ENCODE results near the gene SLC38A1.

The SLC38A1 gene

GRCh38 chr12:46224386-46224785, 44.5 kb downstream of the SLC38A1 start:
- TF ChIP-seq TEAD4 (IDR thresholded peaks at IDR 0.05): no peak
- no peak for TF ChIP-seq YY1 (IDR thresholded peaks at IDR 0.05; ENCODE audit: low read depth)
- no peak for TF ChIP-seq EGR1 (IDR thresholded peaks at IDR 0.05)
- TF ChIP-seq ZBTB7A (IDR thresholded peaks at IDR 0.05; ENCODE audit: low read depth): no peak
- no peak for TF ChIP-seq NFIC (IDR thresholded peaks at IDR 0.05)
- TF ChIP-seq TCF12 (IDR thresholded peaks at IDR 0.05; ENCODE audit: low read depth): no peak
- TF ChIP-seq, protein P1, sequence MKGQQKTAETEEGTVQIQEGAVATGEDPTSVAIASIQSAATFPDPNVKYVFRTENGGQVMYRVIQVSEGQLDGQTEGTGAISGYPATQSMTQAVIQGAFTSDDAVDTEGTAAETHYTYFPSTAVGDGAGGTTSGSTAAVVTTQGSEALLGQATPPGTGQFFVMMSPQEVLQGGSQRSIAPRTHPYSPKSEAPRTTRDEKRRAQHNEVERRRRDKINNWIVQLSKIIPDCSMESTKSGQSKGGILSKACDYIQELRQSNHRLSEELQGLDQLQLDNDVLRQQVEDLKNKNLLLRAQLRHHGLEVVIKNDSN (IDR thresholded peaks at IDR 0.05): no peak
- no peak for TF ChIP-seq EP300 (IDR thresholded peaks at IDR 0.05; ENCODE audit: borderline replicate concordance)
- no peak for TF ChIP-seq MAX (IDR thresholded peaks at IDR 0.05)
- no peak for TF ChIP-seq REST (IDR thresholded peaks at IDR 0.05; ENCODE audit: low read depth)

GRCh38 chr12:46223047-46223446, 45.8 kb downstream of the SLC38A1 start:
- TF ChIP-seq YY1 (IDR thresholded peaks at IDR 0.05; ENCODE audit: low read depth) (no peak), TAF1 (IDR thresholded peaks at IDR 0.05; ENCODE audit: low read depth) (no peak), CREB1 (IDR thresholded peaks at IDR 0.05; ENCODE audit: low read depth) (no peak), TEAD4 (IDR thresholded peaks at IDR 0.05) (no peak), TCF12 (IDR thresholded peaks at IDR 0.05; ENCODE audit: low read depth) (no peak)

- no peak for TF ChIP-seq REST (IDR thresholded peaks at IDR 0.05; ENCODE audit: low read depth)
Observed at GRCh38 chr12:46222636-46223035, 46.2 kb downstream of the SLC38A1 start.

DNA sequence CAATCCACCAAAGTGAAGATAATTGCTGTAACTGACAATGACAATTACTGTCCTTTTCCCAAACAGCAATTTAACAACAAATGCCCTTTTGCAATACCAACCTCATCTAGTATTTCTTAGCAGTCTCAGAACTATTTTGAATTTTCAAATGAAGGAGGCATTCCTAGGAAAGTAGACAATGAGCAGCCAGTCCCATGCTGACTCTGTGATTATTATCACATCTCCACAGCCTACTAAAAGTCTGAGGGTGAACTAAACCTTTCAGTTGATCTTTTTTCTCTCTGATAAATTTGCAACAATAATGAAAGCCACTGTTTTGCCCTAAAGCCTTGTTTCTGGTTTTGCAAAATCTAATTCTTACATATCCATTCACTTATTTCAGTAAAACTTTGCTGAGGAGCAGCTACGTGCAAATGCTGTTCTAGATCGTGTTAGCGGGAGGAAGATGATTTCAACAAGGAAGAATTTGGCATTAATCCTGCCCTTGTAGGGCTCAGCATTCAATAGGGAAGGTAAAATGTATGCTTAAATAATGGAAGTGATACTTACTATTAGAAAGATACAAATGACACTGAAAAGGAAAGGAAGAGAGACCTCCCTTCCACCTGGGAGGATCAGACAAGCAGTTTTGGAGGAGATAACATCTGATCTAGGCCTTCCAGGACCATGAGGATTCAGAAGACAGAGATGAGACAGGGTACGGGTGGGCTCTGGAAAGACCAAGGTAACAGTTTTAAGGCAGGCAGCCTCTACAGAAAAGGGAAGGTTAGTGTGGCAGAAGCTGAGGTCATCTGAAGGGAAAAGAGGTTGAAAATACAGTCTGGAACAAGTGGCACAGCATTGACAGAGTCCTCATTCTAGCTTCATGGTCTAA, 47.4 kb downstream of the SLC38A1 start:
- no peak for TF ChIP-seq TCF12 (IDR thresholded peaks at IDR 0.05; ENCODE audit: low read depth)
- peak; percentile 44 for TF ChIP-seq NFIC (IDR thresholded peaks at IDR 0.05)
- TF ChIP-seq TEAD4 (IDR thresholded peaks at IDR 0.05): peak; percentile 46; the same call in 1 of the 2 replicates
- no peak for TF ChIP-seq TAF1 (IDR thresholded peaks at IDR 0.05; ENCODE audit: low read depth)

DNA sequence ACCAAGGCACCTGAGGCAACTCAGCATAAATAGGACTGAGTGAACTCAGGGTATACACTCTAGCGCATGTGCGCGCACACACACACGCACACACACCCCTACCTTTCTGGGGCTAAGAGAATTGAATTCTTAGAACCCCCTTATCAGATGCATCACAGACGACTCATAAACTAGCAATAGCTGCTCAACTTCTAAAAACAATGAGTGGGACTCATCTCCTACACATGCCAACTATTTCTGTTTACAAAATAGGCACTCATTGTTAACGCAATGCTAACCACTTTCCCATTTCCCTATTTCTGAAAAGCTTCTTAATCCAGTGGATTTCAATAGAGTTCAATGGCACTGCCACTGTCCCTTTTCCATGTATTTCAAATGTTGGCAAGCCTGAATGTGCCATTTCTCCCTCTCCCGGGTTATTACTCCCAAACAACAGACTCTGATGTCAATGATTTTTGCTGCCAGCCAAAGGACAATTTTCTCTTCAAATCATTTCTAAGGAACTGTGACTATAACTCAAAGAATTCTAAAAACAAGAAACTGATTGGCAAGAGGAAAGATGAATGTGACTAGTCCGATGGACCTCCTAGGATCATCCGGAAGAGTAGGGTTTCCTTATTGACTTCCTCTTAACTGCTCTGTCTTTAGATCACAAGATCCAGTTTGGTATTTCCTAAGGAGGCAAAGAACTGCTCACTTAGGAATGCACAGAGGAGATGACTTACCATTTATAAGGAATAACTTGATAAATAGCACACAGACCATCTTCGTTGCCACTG, 48.8 kb downstream of the SLC38A1 start:
- no peak for TF ChIP-seq ZBTB7A (IDR thresholded peaks at IDR 0.05; ENCODE audit: low read depth)
- TF ChIP-seq TEAD4 (IDR thresholded peaks at IDR 0.05): peak; percentile 56; the same call in 1 of the 2 replicates

DNA sequence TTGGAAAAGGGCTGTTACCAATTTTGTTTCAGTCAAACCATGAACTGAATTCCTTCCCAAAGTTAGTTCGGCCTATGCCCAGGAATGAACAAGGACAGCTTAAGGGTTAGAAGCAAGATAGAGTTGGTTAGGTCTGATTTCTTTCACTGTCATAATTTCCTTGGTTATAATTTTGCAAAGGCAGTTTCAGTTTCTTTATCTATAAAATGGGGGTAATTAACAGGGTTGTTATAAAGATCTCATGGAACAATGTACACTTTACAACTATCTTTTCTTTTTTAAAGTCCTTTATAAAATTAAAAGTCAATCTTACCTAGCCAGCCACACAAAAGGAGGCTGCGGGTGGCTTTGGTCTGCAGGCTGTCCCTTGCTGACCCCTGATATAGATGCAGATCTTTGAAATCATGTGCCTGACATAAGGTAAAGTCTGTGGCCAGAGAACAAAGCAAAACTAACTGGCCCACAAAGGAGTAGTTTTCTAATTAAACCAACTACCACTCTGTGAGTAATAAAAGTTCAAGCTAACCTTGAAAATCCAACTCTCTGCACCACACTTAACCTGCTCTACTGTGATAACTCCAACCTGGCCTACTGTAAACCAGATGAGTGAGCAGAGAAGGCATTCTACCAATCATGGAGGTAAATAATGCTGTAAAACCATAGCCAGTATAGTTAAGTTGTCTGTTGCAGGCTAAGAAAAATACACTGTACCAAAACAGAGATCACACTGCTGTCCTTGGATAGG, 49.5 kb downstream of the SLC38A1 start:
- TF ChIP-seq EP300 (IDR thresholded peaks at IDR 0.05; ENCODE audit: borderline replicate concordance) (no peak), TEAD4 (IDR thresholded peaks at IDR 0.05) (no peak), REST (IDR thresholded peaks at IDR 0.05; ENCODE audit: low read depth) (no peak), RAD21 (IDR thresholded peaks at IDR 0.05; ENCODE audit: low read depth) (no peak), FOXM1 (IDR thresholded peaks at IDR 0.05; ENCODE audit: borderline replicate concordance, low read depth) (no peak), ZBTB7A (IDR thresholded peaks at IDR 0.05; ENCODE audit: low read depth) (no peak), TAF1 (IDR thresholded peaks at IDR 0.05; ENCODE audit: low read depth) (no peak), TCF12 (IDR thresholded peaks at IDR 0.05; ENCODE audit: low read depth) (no peak), MAX (IDR thresholded peaks at IDR 0.05) (no peak), NFIC (IDR thresholded peaks at IDR 0.05) (no peak), YY1 (IDR thresholded peaks at IDR 0.05; ENCODE audit: low read depth) (no peak), EGR1 (IDR thresholded peaks at IDR 0.05) (no peak)
- TF ChIP-seq, protein P1 (IDR thresholded peaks at IDR 0.05): no peak

All from Ishikawa (cell line).